ENCODE measurements around the gene PLA2G4C.

- TF ChIP-seq CTCF (IDR thresholded peaks at IDR 0.05; ENCODE audit: low read depth, low read length, missing input control) (no peak), RXRA (IDR thresholded peaks at IDR 0.05) (no peak), TAF1 (conservative IDR thresholded peaks at IDR 0.05) (no peak), JUND (IDR thresholded peaks at IDR 0.05) (no peak), HNF4G (IDR thresholded peaks at IDR 0.05) (no peak), ZBTB33 (IDR thresholded peaks at IDR 0.05) (no peak), YY1 (IDR thresholded peaks at IDR 0.05) (no peak), RAD21 (IDR thresholded peaks at IDR 0.05) (no peak), ATF3 (IDR thresholded peaks at IDR 0.05) (no peak), GABPA (IDR thresholded peaks at IDR 0.05 in 1 of 2, conservative IDR thresholded peaks at IDR 0.05 in 1 of 2) (no peak), FOXA1 (IDR thresholded peaks at IDR 0.05) (no peak), REST (IDR thresholded peaks at IDR 0.05) (no peak), MAX (IDR thresholded peaks at IDR 0.05) (no peak), SP1 (IDR thresholded peaks at IDR 0.05) (no peak)
These were observed 6.7 kb downstream of the PLA2G4C start for GRCh38 chr19:48103922-48104321.

All from liver (tissue), 3 donors.